HG03460 (cell line): Measurements from ENCODE around the gene CAPZA2.
A peak's percentile ranks its signal among the peaks of the same experiment; 100 is the strongest.
"Not testable (repeated sequence)": the region's sequence is repeated elsewhere in the genome, so short reads cannot be mapped to it uniquely, and the experiment has no call there.

Experiments
- ATAC-seq: cut with Tn5 transposase; IDR thresholded peaks from one replicate; pipeline ENCODE4 v1.9.1; 2021; ENCODE audit not compliant: unreplicated experiment

The CAPZA2 gene

DNA sequence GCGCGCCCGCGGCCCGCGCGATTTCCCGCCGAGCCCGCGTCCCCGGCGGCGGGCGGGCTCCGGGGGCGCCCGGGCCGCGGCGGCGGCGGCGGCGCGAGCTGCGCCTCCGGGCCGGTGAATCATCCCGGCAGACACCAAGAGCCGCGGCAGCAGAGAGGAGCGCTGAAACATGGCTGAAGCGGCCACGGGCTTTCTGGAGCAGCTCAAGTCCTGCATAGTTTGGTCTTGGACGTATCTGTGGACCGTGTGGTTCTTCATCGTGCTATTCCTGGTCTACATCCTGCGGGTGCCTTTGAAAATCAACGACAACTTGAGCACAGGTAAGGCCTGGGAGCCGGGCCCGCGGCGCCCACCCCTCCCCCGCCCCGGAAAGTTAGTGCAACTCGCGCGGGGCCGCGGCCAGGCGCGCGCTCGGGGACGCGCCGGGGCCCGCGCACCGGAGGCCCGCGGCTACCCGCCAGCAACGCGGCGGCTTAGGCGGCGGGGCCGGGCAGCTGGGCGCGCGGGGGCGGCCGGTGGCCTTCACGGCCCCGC is 91.1 kb downstream of the CAPZA2 start, which contains the start of gene ST7:
Gene ST7, plus strand, starts transcription at position 130 of the 534 bp plus-strand sequence. Its CDS starts 40 bp downstream, at position 170.
- ATAC-seq: peak; percentile 36

DNA sequence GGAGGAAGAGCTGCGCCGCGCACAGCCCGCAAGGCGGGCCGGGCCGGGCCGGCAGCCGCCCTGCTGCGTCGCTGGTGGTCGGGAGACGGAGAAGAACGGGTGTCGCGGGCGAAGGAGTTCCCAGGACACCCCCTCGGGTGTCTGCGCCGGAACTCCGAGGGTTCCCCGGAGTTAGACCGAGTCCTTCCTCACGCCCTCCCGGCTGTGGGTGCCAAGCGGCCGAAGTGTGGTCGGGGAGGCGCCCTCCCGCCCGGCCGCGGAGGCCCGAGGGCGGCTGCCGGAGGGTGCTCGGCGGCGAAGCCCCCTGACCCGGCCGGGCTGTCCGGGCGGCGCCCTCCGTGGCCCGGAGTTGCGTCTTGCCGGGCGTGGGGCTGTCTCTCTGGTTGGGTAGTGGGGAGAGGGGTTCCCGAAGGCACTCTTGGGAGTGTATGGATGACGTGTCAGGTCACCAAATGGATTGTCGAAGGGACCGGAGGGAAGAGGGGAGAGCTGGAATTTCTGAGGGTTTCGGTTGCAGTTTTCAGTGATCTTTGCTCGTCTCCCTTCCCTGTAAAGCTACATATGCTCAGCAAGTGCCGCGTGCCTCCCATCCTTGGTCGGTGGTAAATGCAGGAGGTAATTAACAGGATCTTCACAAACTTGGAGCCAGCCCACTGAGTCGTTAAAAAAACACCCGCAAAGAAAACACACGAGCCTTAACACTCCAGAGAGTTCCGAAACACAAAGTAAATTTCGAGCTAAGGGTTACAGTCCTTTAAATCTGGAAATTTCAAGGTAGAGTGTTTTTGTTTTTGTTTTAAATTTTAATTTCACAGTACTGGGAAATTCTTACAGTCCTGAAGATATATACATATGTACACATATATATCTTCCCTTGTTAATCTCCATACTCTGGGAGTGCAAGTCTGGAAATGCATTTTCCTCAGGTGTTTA is 91.8 kb downstream of the CAPZA2 start:
- ATAC-seq: peak; percentile 16

DNA sequence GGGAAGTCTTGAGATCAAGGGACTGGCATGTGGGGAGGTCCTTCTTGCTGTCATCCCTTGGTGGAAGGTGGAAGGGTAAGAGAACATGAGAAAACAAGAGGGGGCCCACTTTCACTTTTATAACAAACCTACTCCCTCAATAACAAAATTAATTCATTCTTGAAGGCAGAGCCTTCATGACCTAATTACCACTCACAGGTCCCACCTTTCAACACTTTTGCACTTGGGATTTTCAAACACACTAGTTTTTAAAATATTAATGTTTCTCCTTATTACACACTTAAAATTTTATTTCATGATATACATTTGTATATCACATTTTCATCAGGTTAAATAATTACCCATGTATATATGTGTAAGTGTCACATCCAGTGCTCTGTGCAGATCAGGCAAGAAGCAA is 93.0 kb downstream of the CAPZA2 start:
- no peak for ATAC-seq

DNA sequence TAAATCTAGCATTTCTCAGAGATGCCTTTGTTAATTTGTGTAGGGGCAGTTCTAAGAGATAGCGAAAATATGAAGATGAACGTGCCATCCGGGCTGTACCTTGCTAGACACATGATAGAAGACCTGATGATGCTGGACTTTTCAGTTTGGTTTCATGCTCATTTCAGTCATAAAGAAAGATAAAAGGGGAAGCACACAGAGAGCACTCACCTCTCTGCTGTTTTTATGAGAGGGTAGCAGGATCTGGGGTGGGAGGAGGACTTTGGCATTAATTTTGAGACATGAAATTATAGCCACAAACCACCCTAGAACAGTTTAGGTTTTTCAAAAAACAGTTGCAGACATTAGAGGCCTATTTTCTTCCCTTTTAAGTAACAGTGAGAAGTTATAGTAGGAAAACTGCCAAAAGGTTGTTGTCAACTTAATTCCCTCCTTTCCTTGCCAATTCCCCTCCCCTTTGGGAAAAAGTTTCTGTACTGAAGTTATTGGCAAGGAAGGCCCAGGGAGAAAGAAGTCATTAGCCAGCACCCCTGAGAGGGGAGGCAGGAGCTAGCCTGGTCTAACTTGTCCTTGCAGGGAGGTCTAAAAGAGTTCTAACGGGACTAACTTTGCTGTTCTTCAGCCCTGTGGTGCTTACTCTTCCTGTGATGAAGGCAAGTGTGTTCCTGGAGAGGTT is 93.6 kb downstream of the CAPZA2 start:
- peak; percentile 76 for ATAC-seq

DNA sequence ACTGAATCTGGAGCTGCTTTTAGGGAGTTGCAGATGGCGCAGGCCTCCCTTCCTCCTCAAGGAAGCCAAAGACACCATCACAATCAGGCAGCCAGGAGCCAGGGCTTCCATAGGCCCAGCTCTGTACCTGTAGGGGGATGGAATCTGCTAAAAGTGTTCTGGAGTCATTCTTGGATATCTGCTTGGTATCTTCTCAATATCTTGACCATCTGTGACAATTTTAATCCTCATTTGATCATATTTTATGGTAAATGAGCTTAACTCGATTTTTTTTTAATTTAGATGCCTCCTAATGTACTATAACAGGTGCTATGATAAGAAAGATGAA is 94.1 kb downstream of the CAPZA2 start:
- no peak for ATAC-seq

DNA sequence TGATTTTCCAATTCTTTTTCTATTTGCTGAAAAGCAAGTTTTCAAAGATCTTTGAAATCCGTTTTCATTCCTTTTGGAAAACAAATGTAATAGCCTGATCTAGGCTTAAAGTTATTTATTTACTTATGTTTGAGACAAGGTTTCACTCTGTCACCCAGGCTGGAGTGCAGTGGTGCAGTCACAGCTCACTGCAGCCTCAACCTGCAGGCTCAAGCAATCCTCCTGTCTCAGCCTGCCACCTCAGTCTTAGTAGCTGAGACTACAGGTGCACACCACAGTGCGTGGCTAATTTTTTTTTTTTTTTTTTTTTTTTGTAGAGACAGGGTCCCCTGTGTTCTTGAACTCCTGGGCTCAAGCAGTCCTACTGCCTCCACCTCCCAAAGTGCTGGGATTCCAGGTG is 95.5 kb downstream of the CAPZA2 start:
- no peak for ATAC-seq

DNA sequence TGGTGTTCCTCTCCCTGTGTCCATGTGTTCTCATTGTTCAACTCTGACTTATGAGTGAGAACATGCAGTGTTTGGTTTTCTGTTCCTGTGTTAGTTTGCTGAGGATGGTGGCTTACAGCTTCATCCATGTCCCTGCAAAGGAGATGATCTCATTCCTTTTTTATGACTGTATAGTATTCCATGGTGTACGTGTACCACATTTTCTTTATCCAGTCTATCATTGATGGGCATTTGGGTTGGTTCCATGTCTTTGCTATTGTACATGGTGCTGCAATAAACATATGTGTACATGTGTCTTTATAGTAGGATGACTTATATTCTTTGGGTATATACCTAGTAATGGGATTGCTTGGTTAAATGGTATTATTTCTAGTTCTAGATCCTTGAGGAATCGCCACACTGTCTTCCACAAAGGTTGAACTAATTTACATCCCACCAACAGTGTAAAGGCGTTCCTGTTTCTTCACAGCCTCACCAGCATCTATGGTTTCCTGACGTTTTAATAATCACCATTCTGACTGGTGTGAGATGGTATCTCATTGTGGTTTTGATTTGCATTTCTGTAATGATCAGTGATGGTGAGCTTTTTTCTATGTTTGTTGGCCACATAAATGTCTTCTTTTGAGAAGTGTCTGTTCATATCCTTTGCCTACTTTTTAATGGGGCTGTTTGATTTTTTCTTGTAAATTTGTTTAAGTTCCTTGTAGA is 99.7 kb downstream of the CAPZA2 start:
- ATAC-seq: not testable (repeated sequence)

DNA sequence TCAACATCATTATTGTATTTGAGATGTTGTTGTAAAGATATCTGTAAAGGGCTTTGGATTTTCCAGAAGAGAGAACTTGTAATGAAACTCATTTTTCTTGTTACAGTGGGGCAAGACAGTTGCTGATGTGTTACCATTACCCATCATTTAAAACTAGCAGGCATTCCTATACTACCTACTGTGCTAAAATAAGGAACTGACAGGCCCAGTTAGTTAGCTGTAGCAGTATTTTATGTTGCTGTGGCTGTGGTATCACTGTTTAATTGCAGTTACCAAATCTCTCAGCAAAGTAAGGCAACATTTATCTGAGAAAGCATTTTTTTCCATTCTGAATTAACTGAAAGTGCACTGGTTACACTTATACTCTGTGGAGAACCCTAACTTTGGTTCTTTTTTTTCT is 100.8 kb downstream of the CAPZA2 start:
- ATAC-seq: no peak

DNA sequence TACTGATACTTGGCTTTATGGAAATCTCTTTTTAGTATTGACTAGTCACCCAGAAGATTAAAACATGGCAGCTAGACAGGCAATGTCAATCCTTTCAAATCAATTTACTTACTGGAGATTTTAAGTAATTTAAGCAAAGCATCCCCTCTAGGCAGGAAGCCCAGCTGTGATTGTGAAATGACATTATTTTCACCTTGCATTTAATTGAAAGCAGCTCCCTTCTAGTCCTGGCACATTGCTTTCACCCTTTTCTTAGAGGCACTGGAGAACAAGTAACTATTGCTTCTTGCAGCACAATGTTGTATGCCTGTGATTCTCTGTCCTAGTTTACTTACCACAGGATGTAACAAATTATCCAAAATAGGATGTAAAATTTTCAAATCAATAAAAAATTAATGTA is 104.2 kb downstream of the CAPZA2 start:
- ATAC-seq: no peak

DNA sequence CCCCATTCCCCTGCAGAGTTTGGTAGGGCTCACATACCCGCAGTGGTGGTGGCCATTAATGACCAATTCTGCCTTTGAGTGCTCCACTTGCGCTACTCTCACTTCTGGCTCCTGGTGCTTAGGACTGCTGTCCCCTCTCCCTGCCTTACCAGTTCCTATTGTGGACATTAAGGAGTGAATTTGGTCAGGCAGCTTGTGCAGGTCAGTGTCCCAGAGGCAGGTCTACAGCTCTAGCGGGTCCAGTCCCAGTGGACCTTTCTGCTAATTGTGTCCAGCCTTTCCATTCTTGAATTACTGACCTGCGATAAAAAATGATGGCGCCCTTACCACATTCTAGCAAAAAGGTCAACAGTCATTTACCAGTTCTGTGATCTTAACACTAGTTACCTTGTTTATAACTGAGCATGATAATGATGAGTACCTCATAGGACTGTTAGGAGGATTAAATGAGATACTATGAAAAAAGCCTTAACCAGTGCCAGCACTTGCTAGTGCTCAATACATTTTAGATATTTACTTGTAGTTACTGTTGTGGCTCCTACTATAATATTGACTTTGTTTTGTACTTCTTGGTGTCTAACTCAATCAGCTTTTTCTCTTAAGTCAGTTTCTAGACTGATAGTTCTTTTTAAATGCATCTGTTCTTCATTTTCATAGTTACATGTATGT is 105.0 kb downstream of the CAPZA2 start:
- no peak for ATAC-seq

DNA sequence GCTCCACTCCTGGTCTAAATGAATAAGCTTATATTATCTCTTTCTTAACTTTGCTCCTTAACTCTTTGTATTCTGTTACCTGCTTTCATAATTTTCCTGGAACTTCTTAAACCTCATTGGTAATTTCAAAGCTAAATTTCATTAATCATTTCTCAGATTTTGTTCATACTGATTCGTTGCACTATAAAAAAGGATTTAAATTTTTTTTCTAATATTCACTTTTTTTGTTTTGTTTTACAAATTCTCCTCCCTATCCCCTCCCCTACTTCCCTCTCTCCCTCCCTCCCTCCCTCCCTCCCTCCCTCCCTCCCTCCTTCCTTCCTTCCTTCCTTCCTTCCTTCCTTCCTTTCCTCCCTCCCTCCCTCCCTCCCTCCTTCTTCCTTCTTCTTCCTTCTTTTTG is 105.6 kb downstream of the CAPZA2 start:
- ATAC-seq: no peak

DNA sequence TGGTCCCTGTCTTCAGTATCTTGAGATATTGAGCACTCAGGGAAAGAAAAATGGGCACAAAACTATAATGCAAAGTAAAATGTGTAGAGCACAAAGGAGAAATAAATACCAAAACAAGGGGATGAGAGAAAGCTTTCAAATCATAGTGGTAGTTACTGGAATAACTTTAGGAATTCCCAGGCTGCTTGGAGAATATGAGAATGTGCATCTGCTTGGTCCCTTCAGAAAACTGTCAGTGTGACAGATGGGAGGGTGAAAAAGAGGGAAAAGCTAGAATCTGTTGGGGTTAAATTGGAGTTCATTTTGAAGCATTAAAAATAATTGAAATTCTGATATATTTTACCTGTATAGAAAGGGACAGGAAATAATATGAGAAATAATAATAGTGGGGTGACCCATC is 106.2 kb downstream of the CAPZA2 start:
- no peak for ATAC-seq

DNA sequence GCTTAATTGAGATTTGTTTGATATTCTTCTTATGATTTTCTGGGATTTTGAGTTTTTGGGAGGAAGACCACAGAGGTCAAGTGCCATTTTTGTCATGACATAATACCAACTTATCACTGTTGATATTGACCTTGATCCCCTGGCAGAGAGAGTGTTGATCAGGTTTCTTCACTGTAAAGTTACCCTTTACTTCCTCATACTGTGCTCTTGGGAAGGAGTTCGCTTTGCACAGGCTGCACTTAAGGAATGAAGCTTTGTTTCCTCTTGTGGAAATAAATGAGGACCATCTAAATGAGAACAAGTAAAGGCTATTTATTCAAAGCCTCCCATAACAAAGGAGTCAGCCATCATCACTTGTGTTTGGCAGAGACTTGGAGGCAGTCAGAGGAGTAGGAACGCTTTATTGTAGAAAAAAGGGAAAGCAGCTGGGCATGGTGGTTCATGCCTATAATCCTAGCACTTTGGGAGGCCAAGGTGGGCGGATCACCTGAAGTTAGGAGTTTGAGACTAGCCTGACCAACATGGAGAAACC is 107.0 kb downstream of the CAPZA2 start:
- no peak for ATAC-seq

DNA sequence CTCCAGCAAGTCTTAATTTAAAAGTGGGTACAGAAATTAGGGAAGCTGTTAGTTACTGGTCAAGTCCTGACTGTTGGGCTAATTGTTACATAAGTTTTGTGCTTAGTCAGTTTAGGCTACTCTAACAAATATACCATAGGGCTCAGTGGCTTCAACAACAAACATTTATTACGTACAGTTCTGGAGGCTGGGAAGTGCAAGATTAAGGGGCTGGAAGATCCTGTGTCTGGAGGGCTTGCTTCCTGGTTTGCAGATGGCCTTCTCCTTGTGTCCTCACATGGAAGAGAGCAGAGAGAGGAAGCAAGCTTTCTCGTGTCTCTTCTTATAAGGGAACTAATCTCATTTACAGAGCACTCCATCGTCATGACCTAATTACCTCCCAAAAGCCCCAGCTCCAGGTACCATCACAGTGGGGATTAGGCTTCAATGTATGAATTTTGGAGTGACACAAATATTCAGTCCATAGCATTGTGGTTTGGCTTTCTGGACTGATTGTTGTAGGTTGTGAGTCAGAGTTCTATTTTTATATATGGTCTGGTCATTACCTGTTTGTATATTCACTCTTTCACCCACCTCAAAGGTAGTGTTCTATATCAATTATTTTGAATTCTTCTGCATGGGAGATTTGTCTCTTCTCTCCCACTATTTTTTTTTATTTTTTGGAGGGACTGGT is 108.0 kb downstream of the CAPZA2 start:
- ATAC-seq: peak; percentile 58

DNA sequence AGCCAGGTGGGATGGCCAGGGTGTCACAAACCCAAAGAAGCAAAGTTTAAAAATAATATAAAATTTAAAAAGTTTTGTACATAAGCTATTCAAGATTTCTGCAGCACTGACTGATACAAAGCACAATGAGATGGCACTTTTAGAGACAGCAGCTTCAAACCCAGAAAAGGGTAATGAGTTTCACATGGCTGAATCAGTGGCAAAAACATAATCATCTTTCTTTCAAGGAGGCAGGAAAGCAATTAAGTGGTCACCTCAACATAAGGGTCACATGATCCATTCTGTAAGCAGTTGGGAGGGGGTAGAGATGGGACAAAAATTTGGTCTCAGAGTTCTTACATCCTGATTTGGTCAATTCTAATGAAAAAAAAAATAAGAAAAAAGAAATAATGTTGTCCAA is 108.8 kb downstream of the CAPZA2 start:
- not testable (repeated sequence) for ATAC-seq
